A549 (cell line): ENCODE data around the gene ANKFN1. TPM values are rescaled to one million over a fixed set of nuclear protein-coding genes. Genes with fewer than 3 reads are reported as not detected.

ENCODE experiments used
- ATAC-seq, 2 experiments: fragments of 200-7000 bp in 1 of 2; fragments of >200 bp in 1 of 2; cut with Nextera tagmentation in 1 of 2; cut with Tn5 transposase in 1 of 2; 3 replicates each; pipeline versions ENCODE4 v1.8.0 to v1.9.1; 2018 to 2020; ENCODE audit warnings: mild to moderate bottlenecking in 1 of 2, moderate library complexity in 1 of 2
- CTCF ChIA-PET: fragments of 300-600 bp; sonication (Branson Sonifier 250); formaldehyde crosslinking; extraction: SDS; loops from one replicate; lab custom pipeline; 2021; ENCODE audit warnings: antibody characterized with exemption, inconsistent platforms; lab: Yijun Ruan, JAX
- POLR2A ChIA-PET: fragments of 350-600 bp; formaldehyde crosslinking; extraction: SDS; loops from one replicate; lab custom pipeline; 2021; ENCODE audit warnings: antibody characterized with exemption, inconsistent platforms; lab: Yijun Ruan, JAX
- DNase-seq, 2 experiments: peaks; one replicate each; pipeline versions ENCODE4 v3.0.0 to v3.0.0-alpha.2; 2011 to 2016; ENCODE audit warnings: low read depth in 1 of 2, low spot score in 1 of 2
- FAIRE-seq: peaks from 2 replicates; lab custom pipeline; 2011; peaks lifted over from hg19 to GRCh38; lab: Jason Lieb, UNC
- H3K27ac ChIP-seq, 2 experiments: fragments of >200 bp; sonication (Bioruptor Twin); formaldehyde crosslinking; 3 replicates each; pipeline ENCODE4 v1.5.1; 2016 to 2017
- H3K4me1 ChIP-seq: fragments of >200 bp; sonication (Bioruptor Twin); formaldehyde crosslinking; 3 replicates; pipeline ENCODE4 v1.6.1; 2016
- H3K4me2 ChIP-seq: fragments of >200 bp; sonication (Bioruptor Twin); formaldehyde crosslinking; 3 replicates; pipeline ENCODE4 v1.6.1; 2016
- H3K4me3 ChIP-seq: fragments of >200 bp; sonication (Bioruptor Twin); formaldehyde crosslinking; 3 replicates; pipeline ENCODE4 v1.5.1; 2016
- H3K9me3 ChIP-seq: fragments of >200 bp; sonication (Bioruptor Twin); formaldehyde crosslinking; 3 replicates; pipeline ENCODE4 v1.6.1; 2016
- BHLHE40 ChIP-seq: IDR thresholded peaks from 2 replicates; pipeline ENCODE4 v1.6.1; 2012; ENCODE audit warnings: low read depth, low read length, inconsistent platforms
- CBX8 ChIP-seq: fragments of 200-600 bp; sonication (generic); IDR thresholded peaks from 2 replicates; pipeline ENCODE4 v1.6.1; 2016
- CEBPB ChIP-seq, 2 experiments: fragments of >200 bp in 1 of 2; sonication (Bioruptor Twin) in 1 of 2; formaldehyde crosslinking in 1 of 2; IDR thresholded peaks; 2 replicates each; pipeline ENCODE4 v1.6.1; 2012 to 2016
- CHD2 ChIP-seq: fragments of 150-350 bp; IDR thresholded peaks from 2 replicates; pipeline ENCODE4 v1.6.1; 2014; ENCODE audit warnings: low read length; ENCODE audit not compliant: partially characterized antibody
- CHD4 ChIP-seq: fragments of 200-600 bp; sonication (generic); IDR thresholded peaks from 2 replicates; pipeline ENCODE4 v1.6.1; 2016; ENCODE audit warnings: antibody characterized with exemption, mild to moderate bottlenecking, borderline replicate concordance
- CTCF ChIP-seq: fragments of >200 bp; sonication (Bioruptor Twin); formaldehyde crosslinking; IDR thresholded peaks from 3 replicates; pipeline ENCODE4 v1.5.1; 2016
- ELK1 ChIP-seq: fragments of 150-350 bp; IDR thresholded peaks from 2 replicates; pipeline ENCODE4 v1.6.1; 2014; ENCODE audit warnings: low read depth, mild to moderate bottlenecking, low read length
- ESRRA ChIP-seq: fragments of 150-350 bp; IDR thresholded peaks from 2 replicates; pipeline ENCODE4 v1.6.1; 2014; ENCODE audit warnings: mild to moderate bottlenecking, low read length, borderline replicate concordance
- FOXS1 ChIP-seq: fragments of 250-450 bp; sonication (Bioruptor Pico); IDR thresholded peaks from 2 replicates; pipeline ENCODE4 v1.5.0; 2020; ENCODE audit warnings: mild to moderate bottlenecking, moderate library complexity
- HDAC2 ChIP-seq: fragments of 200-600 bp; sonication (generic); IDR thresholded peaks from 2 replicates; pipeline ENCODE4 v1.6.1; 2016
- HEYL ChIP-seq: fragments of 250-450 bp; sonication (Bioruptor Pico); IDR thresholded peaks from 2 replicates; pipeline ENCODE4 v1.8.0; 2021; ENCODE audit warnings: mild to moderate bottlenecking, moderate library complexity
- KDM1A ChIP-seq: fragments of 200-600 bp; sonication (generic); IDR thresholded peaks from 2 replicates; pipeline ENCODE4 v1.6.1; 2016; ENCODE audit warnings: low read depth, mild to moderate bottlenecking
- MAX ChIP-seq: IDR thresholded peaks from 2 replicates; pipeline ENCODE4 v1.6.1; 2012
- NFE2L2 ChIP-seq: fragments of 150-350 bp; conservative IDR thresholded peaks from 2 replicates; pipeline ENCODE4 v1.6.1; 2014; ENCODE audit warnings: low read length
- NR3C1 ChIP-seq: fragments of >200 bp; sonication (Bioruptor Twin); formaldehyde crosslinking; IDR thresholded peaks from 3 replicates; pipeline ENCODE4 v1.6.1; 2017
- PHF8 ChIP-seq: fragments of 200-600 bp; sonication (generic); IDR thresholded peaks from 2 replicates; pipeline ENCODE4 v1.6.1; 2016; ENCODE audit warnings: low read depth, mild to moderate bottlenecking, antibody characterized with exemption, moderate library complexity, borderline replicate concordance
- RAD21 ChIP-seq, 2 experiments: fragments of >200 bp in 1 of 2; sonication (Bioruptor Twin) in 1 of 2; formaldehyde crosslinking in 1 of 2; IDR thresholded peaks in 1 of 2; conservative IDR thresholded peaks in 1 of 2; 2 replicates in 1 of 2; 3 replicates in 1 of 2; pipeline ENCODE4 v1.6.1; 2012 to 2018; ENCODE audit warnings: inconsistent platforms in 1 of 2
- RARB ChIP-seq: fragments of 250-450 bp; sonication (Bioruptor Pico); IDR thresholded peaks from 2 replicates; pipeline ENCODE4 v1.8.0; 2021; ENCODE audit warnings: mild to moderate bottlenecking, moderate library complexity
- RCOR1 ChIP-seq: fragments of 150-350 bp; IDR thresholded peaks from 2 replicates; pipeline ENCODE4 v1.6.1; 2014; ENCODE audit warnings: antibody characterized with exemption, low read length, low read depth
- RFX5 ChIP-seq: fragments of 450-650 bp; IDR thresholded peaks from 2 replicates; pipeline ENCODE4 v1.7.1; 2014; ENCODE audit warnings: antibody characterized with exemption, mild to moderate bottlenecking, moderate library complexity
- SMC3 ChIP-seq: fragments of >200 bp; sonication (Bioruptor Twin); formaldehyde crosslinking; IDR thresholded peaks from 3 replicates; pipeline ENCODE4 v1.6.1; 2018; ENCODE audit warnings: inconsistent platforms
- SREBF2 ChIP-seq: fragments of 450-650 bp; IDR thresholded peaks from 2 replicates; pipeline ENCODE4 v1.6.1; 2014; ENCODE audit warnings: mild to moderate bottlenecking, moderate library complexity
- TP53 ChIP-seq: fragments of 250-450 bp; sonication (Bioruptor Pico); IDR thresholded peaks from 2 replicates; pipeline ENCODE4 v1.5.0; 2021; ENCODE audit warnings: mild to moderate bottlenecking, moderate library complexity
- ZC3H11A ChIP-seq: fragments of 450-650 bp; IDR thresholded peaks from 2 replicates; pipeline ENCODE4 v1.6.1; 2014; ENCODE audit warnings: antibody characterized with exemption, mild to moderate bottlenecking
- ZNF302 ChIP-seq: fragments of 250-450 bp; sonication (Bioruptor Pico); IDR thresholded peaks from 2 replicates; pipeline ENCODE4 v1.9.0; 2021; ENCODE audit warnings: inconsistent platforms, mild to moderate bottlenecking, moderate library complexity
- WGBS: methylation state at CpG from one replicate; pipeline ENCODE4 v1.1.6; 2017; ENCODE audit errors: missing lambda C conversion rate; 5-methylcytosine and 5-hydroxymethylcytosine counted together
- polyA plus RNA-seq, 4 experiments: library from polyadenylated mRNA; depleted of rRNA in 3 of 4; stranded (reverse); fragments of >200 nt; fragmentation: RNase III in 1 of 4; extraction: RNeasy Plus Mini Kit Qiagen cat#74134 plus additional on column Dnase treatment in 1 of 4; gene quantifications; 2 replicates in 3 of 4; 3 replicates in 1 of 4; pipeline ENCODE4 v1.2.3, GENCODE V29; 2011 to 2017

ANKFN1 gene
- polyA plus RNA-seq, 2 of the 4 experiments (the other 2 are of a cell fraction), result 0.37 TPM; not detected in 1

- ChIA-PET CTCF (interaction anchor here (0.6 to 2.2 kb wide), 3 partner anchors 29 to 504 kb away, joined by 3 to 5 read pairs (median 3); no protein-coding TSS in a partner anchor), POLR2A (no interaction called here)
- Histone ChIP-seq H3K4me2 (no peak overlapping the region), H3K27ac (no peak overlapping the region), H3K4me1 (no peaks in the 10 kb centered on the region), H3K9me3 (no peaks in the 10 kb centered on the region), H3K4me3 (no peak overlapping the region)
- no peak for DNase-seq
- 5% methylated on average over 3 of the region's 3 CpGs for WGBS
- no peak for ATAC-seq
- no peak for FAIRE-seq
- TF ChIP-seq HEYL, result no peak
- TF ChIP-seq RARB (CRISPR knock-in tag), result no peak
- no peak for TF ChIP-seq CEBPB (IDR thresholded peaks at IDR 0.05)
- TF ChIP-seq NFE2L2, result no peak
- peak; percentile 52; the same call in 1 of the 2 replicates for TF ChIP-seq CBX8
- TF ChIP-seq CHD2, result no peak
- TF ChIP-seq NR3C1, result no peak
- TF ChIP-seq RAD21 (conservative IDR thresholded peaks at IDR 0.05 in 1 of 2, IDR thresholded peaks at IDR 0.05 in 1 of 2), result no peak
- TF ChIP-seq HDAC2, result no peak
These were observed 390.0 kb downstream of the ANKFN1 start for GRCh38 chr17:56543280-56543679.

- H3K9me3 ChIP-seq, result no peaks in the 10 kb centered on the region
- ATAC-seq (no peak), FAIRE-seq (no peak)
- POLR2A ChIA-PET, result no interaction called here
- no peaks in the 10 kb centered on the region for H3K4me1 ChIP-seq
- H3K4me3 ChIP-seq, result no peak overlapping the region
- no peak for TF ChIP-seq HDAC2
- TF ChIP-seq ZNF302 (CRISPR knock-in tag), result no peak
- TF ChIP-seq NR3C1, result no peak
- TF ChIP-seq RFX5, result no peak
- no peak for TF ChIP-seq KDM1A
- no peak for TF ChIP-seq ELK1
- TF ChIP-seq ZC3H11A, result no peak
- no peak for TF ChIP-seq BHLHE40
- TF ChIP-seq PHF8, result no peak
- no peak for TF ChIP-seq TP53 (CRISPR knock-in tag)
- TF ChIP-seq CTCF, result no peak
- TF ChIP-seq MAX, result no peak
- no peak for TF ChIP-seq ESRRA
- TF ChIP-seq SMC3, result no peak
- TF ChIP-seq RCOR1, result no peak
- no peak for TF ChIP-seq SREBF2
- TF ChIP-seq FOXS1 (CRISPR knock-in tag), result no peak
- no peak for TF ChIP-seq CHD4
- TF ChIP-seq, all 56 proteins: peak for 0
- CTCF ChIA-PET, result interaction anchor here (0.7 to 1.6 kb wide), 4 partner anchors 12 to 287 kb away, joined by 3 to 4 read pairs (median 4); no protein-coding TSS in a partner anchor
- Histone ChIP-seq H3K4me2 (no peak overlapping the region), H3K27ac (no peak overlapping the region)
- WGBS, result 19% methylated on average over 2 of the region's 2 CpGs
- no peak for DNase-seq
These were observed 391.8 kb downstream of the ANKFN1 start for GRCh38 chr17:56545106-56545505.
